Retina (tissue), 1 donor: ENCODE measurements around the gene ZDHHC11B.
"Not testable (repeated sequence)": the region's sequence is repeated elsewhere in the genome, so short reads cannot be mapped to it uniquely, and the experiment has no call there.

Experiments used
- DNase-seq: peaks from one replicate; pipeline ENCODE4 v3.0.0-alpha.2; 2016

Gene ZDHHC11B

DNA sequence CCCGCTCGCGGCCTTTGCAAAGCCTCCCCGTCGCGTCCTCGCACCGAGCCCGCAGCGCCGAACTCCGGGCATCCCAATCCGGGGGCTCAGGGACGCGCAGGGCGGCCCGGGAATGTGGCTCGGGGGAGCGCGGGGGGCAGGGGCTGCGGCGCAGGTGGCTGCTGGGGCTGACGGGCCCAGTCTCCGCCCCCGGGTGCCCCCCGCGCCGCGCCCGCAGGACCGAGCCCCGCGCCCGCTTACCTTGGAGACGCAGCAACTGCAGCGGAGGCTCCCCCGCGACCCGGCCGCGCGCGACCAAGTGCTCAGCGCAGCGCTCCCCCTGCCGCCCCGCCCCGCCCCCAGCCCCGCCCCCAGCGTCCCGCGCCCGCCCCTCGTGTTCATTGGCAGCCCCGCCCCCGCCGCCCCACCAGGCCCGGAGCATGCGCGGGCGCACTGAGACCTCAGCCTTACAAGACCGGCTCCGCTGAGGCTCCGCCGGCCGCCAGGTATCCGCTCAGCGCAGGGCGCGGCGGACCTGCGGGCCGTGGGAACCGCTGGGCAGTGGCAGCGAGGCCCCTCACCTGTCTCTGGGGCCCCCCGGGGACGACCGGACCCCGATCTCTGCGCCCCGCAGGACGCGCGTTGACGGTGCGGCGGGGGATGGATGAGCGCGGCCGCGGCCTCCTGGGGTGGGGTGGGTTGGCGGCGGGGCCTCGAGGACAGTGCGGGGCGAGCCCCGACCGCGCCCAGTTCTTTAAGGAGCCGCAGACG, at the start of gene ZDHHC11B:
Gene ZDHHC11B, minus strand, starts transcription at position 302 of the 750 bp plus-strand sequence. CDS start 17,810 bp downstream, outside the sequence.
- DNase-seq: peak; percentile 89

GRCh38 chr5:834013-834412, 49.5 kb upstream of the ZDHHC11B start:
- not testable (repeated sequence) for DNase-seq

- DNase-seq: not testable (repeated sequence)
Observed at GRCh38 chr5:828194-828593, 43.7 kb upstream of the ZDHHC11B start.

GRCh38 chr5:825544-825943, 41.0 kb upstream of the ZDHHC11B start:
- not testable (repeated sequence) for DNase-seq

GRCh38 chr5:821504-821903, 37.0 kb upstream of the ZDHHC11B start:
- DNase-seq: no peak

DNA sequence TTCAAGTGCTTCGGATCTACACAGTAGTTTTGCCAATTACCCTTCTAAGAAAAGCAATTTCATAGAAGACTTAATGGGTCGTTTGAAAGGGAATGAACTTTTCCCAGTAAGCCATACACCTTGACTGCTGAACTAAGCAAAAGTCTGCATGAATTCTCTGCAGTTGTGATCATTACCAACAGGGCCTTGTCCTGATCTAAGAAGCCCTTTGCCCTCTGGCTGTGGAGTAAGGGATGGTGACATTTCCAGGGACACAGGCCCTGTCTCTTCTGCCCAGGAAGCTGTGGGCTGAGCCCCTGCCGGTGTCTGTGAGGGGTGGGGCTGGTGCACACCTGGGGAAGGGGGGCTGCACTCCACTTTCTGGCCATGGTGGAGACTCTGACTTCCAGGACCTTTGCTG, 35.7 kb upstream of the ZDHHC11B start:
- DNase-seq: no peak

- DNase-seq: no peak
Observed at GRCh38 chr5:819078-819477, 34.5 kb upstream of the ZDHHC11B start.

GRCh38 chr5:816176-816575, 31.6 kb upstream of the ZDHHC11B start:
- DNase-seq: no peak

DNA sequence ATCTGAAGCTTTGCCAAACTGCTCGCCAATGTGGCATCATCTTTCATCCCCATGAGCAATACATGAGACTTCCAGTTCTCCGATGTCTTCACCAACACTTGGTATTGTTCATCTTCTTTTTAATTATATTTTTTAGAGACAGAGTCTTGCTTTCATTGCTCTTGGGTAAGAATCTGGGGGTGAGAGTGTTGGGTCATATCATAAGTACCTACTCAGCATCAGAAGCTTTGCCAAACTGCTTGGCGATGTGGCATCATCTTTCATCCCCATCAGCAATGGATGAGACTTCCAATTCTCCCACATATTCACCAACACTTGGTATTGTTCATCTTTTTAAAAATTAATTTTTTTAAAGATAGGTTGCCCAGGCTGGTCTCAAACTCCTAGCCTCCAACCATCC, 30.9 kb upstream of the ZDHHC11B start:
- no peak for DNase-seq

GRCh38 chr5:813575-813974, 29.0 kb upstream of the ZDHHC11B start:
- not testable (repeated sequence) for DNase-seq

- not testable (repeated sequence) for DNase-seq
Observed at GRCh38 chr5:811384-811783, 26.9 kb upstream of the ZDHHC11B start.

DNA sequence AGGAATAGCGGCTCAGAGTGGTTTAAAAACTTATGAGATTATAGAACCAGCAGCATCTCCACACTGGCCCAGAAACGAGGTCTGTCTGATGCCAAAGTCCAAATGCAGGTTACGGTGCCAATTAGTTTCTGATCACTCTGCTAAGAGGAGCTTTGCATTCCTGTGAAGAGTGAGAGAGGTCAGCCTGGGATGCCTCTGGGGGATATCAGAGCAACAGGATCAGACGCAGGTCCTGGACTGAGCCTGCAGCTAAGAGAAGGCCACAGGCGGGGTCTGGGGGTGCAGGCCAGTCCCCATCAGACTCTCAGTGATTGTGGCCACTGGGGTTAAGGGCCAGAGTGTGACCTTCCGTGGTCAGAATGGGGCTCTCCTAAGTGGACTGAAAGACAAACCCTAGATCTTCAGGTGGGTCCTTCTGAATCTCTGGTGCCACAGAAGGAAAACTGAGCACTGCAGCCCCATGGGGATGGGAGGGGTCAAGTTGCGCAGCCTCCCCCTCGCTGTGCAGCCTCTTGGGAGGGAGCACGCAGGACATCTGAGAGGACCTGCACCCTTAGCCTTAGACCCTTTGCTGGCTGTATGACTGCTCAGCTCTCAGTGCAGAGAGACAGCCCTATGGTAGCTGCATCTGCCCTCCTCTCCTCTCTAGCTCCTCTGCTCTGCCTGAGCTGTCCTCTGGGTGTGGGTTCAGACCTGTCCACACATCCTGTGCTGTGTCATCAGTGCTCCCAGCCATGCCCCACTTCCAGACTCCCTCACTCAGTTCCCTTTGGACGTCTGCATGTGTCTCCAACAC, 23.4 kb upstream of the ZDHHC11B start:
- not testable (repeated sequence) for DNase-seq

DNA sequence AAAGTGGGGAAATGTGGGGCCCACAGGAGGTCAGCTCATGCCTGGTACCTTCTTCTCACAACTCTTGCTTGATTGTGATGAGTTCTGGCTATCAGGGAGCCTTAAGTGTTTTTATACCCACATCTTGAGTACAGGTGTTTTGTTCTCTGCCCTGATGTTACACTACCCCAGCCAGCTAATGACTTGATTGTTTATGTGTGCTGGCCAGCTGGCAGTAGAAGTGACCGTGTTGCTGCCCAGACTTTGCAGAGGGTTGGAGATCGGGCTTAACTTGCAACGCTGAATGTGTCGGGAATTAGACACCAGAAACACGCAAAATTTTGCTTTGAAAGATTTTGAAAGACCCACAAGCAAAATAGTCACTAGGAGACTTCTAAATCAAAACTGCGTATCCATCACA, 16.9 kb upstream of the ZDHHC11B start:
- DNase-seq: no peak

- DNase-seq: not testable (repeated sequence)
Observed at GRCh38 chr5:801055-801454, 16.5 kb upstream of the ZDHHC11B start.

- DNase-seq: not testable (repeated sequence)
Observed at GRCh38 chr5:798505-799138, 14.1 kb upstream of the ZDHHC11B start.

DNA sequence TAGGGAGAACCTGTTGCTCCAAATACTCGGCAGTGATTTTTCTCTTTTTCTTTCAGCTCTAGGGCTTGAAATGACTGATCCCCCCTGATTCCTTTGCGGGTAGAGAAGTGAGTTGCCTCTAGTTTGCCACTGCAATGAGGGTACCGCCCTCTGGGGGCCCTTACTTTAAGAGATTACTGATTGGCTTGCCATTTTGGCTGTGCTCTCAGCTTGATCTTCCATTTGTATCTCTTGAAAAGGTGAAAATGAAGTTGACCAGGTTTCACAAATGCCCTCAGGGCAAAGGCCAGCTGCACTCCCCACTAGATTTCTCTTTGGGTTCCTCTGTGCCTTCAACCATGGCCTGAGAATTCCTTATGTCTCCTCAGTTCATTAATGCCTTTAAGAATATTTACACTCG, 13.5 kb upstream of the ZDHHC11B start:
- not testable (repeated sequence) for DNase-seq

- not testable (repeated sequence) for DNase-seq
Observed at GRCh38 chr5:795873-796272, 11.3 kb upstream of the ZDHHC11B start.

- not testable (repeated sequence) for DNase-seq
Observed at GRCh38 chr5:794948-795347, 10.4 kb upstream of the ZDHHC11B start.

- DNase-seq: not testable (repeated sequence)
Observed at GRCh38 chr5:788703-789102, 4.2 kb upstream of the ZDHHC11B start.

DNA sequence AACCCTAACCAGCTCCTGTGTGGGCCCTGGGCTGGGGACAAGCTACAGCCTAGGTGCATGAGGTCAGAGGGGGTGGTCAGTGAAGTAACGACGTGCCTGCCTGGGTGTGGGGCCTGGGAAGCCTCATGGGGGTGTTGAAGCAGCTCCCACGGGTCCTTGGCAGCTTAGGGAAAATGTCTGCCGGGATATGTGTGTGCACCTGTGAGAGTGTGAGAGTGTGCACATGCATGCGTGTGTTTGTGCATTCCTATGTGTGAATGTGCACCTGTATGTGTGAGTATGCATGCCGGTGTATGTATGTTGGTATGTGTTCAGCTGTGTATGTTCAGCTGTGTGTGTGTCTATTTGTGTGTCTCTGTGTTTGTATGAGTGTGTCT, 3.3 kb upstream of the ZDHHC11B start:
- DNase-seq: not testable (repeated sequence)

DNA sequence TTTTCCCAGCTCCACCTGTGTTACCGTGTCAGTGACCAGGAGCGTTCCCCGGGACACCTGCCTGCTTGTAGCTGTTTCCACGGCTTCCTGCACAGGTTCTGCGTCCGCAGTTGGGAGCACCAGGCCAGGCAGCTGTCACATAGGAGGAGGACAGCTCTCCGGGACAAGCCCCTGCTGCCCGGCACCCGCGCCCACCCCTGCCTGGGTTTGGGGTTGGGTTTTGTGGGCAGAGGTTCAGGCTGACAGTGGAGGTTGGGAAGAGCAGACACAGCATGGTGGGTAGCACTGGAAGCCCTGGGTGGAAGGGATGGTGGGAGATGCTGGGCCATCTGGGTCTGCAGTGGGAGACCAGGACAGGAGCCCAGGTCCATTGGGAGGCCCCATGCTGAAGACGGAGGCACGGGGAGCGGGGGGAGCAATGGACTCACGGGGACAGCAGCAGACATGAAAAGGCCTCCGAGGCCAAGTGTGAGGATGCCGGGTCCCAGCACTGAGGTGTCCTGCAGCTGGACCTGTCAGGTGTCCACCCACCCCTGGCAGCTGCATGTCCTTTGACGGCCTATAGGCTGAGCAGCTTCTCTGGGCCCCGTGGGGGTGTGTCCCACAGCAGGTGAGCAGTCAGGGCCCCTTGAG, 2.8 kb upstream of the ZDHHC11B start:
- DNase-seq: not testable (repeated sequence)

DNA sequence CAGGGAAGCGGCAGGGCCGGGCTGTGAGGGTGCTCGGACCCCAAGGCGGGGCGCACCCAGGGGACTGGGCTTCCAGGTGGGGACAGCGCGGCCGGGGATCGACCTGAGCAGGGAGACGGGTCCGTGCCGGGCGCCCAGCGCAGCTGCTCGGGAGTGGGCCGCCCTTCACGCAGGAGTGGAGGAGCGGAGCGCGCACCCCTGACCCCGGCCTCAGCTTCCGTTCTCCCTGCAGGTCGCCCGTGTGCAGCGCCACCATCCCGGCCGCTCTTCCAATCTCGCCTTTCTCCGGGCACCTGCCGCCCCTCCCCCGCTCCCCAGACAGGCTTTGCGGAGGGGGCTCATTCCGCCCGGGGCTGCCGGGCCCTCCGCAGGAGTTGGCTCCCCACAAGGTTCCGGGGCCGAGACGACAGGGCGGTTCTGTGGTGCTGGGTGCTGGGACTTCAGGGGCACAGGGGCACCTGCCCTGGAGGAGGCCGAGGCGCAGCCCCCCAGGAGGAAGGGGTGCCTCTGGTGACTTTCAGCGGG, 714 bp upstream of the ZDHHC11B start:
- DNase-seq: peak; percentile 69
